Measurements from ENCODE around the gene RPL28. TPM values are rescaled to one million over a fixed set of nuclear protein-coding genes. Genes with fewer than 3 reads are reported as not detected.

RPL28 gene
- total and polyA plus RNA-seq, 11 donors: 196 to 1,391 (median 607) TPM

GRCh38 chr19:55377356-55378131 is 8.2 kb upstream of the RPL28 start:
- Histone ChIP-seq H3K4me1 (peaks cover 0 to 14% (median 3%) of the 10 kb centered on the region in 12 donors), H3K27ac (no peak overlapping the region), H3K27me3 (peaks cover 4 to 55% (median 39%) of the 10 kb centered on the region in 9 donors), H3K4me3 (no peak overlapping the region), H3K36me3 (no peaks in the 10 kb centered on the region), H3K9me3 (no peaks in the 10 kb centered on the region)
- 2 to 12% (median 6%) methylated on average over 10 to 43 of the region's 43 CpGs for WGBS, 4 donors
- intact Hi-C loops (cut with DNase I): loop anchor here in 2 of 10 donors (10.0 kb wide), 1 partner anchor 73 kb away; no protein-coding TSS in a partner anchor
- ATAC-seq (no peak), DNase-seq (no peak)
- TF ChIP-seq, protein P1, sequence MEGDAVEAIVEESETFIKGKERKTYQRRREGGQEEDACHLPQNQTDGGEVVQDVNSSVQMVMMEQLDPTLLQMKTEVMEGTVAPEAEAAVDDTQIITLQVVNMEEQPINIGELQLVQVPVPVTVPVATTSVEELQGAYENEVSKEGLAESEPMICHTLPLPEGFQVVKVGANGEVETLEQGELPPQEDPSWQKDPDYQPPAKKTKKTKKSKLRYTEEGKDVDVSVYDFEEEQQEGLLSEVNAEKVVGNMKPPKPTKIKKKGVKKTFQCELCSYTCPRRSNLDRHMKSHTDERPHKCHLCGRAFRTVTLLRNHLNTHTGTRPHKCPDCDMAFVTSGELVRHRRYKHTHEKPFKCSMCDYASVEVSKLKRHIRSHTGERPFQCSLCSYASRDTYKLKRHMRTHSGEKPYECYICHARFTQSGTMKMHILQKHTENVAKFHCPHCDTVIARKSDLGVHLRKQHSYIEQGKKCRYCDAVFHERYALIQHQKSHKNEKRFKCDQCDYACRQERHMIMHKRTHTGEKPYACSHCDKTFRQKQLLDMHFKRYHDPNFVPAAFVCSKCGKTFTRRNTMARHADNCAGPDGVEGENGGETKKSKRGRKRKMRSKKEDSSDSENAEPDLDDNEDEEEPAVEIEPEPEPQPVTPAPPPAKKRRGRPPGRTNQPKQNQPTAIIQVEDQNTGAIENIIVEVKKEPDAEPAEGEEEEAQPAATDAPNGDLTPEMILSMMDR (IDR thresholded peaks at IDR 0.05): no peak
- no peak for TF ChIP-seq POLR2A (IDR thresholded peaks at IDR 0.05)

DNA sequence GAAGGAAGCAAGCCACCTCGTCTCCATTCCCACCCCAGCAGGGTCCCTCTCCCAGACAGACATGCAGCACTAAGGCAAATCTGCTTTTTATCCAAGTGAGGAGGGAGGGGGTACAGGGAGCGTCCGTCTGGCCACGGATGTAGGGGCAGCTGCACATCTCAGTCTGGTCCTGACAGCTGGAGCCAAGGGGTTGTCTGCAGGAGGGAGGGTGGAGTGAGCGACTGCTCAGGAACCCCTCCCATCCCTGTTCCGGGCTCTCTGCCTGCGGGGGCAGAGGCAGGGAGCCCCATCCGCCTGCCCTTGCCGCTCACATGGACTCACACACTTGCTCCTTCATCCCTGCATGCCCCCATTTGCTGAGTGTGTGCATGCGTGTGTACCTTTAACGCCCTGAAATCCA is 6.6 kb upstream of the RPL28 start:
- DNase-seq: no peak
- WGBS, 4 donors: 56 to 74% (median 71%) methylated on average over 9 to 11 of the region's 11 CpGs

DNA sequence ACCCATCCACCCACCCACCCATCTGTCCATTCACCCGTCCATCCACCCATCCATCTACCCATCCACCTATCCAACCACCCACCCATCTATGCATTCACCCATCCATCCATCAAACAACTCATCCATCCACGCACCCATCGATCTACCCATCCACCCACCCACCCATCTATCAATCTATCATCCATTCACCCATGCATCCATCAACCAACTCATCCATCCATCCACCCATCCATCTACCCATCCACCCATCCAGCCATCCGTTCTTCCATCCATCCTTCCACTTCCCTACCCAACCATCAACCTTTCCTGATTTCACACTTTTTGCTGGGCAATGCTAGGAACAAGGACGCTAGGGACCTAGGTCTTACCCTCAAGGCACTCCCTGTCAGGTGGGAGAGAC is 3.7 kb upstream of the RPL28 start:
- ATAC-seq: no peak
- DNase-seq: no peak

More for the DNA sequence above, 6.6 kb upstream of the RPL28 start:
- no peak overlapping the region for H3K4me3 ChIP-seq
- no peak for TF ChIP-seq POLR2A (IDR thresholded peaks at IDR 0.05)
- TF ChIP-seq, protein P1 (IDR thresholded peaks at IDR 0.05): no peak
- H3K4me1 ChIP-seq: peaks cover under 1 to 21% (median 7%) of the 10 kb centered on the region in 12 donors
- H3K9me3 ChIP-seq: no peaks in the 10 kb centered on the region
- H3K27ac ChIP-seq: no peak overlapping the region
- no peak for ATAC-seq
- intact Hi-C loops (cut with DNase I): loop anchor here in 2 of 10 donors (10.0 kb wide), 1 partner anchor 74 kb away; no protein-coding TSS in a partner anchor
- H3K27me3 ChIP-seq: peaks cover 0 to 39% (median 28%) of the 10 kb centered on the region in 9 donors
- no peaks in the 10 kb centered on the region for H3K36me3 ChIP-seq

More for the DNA sequence above, 3.7 kb upstream of the RPL28 start:
- no peak for TF ChIP-seq POLR2A (IDR thresholded peaks at IDR 0.05)
- TF ChIP-seq, protein P1 (IDR thresholded peaks at IDR 0.05): no peak
- Histone ChIP-seq H3K4me3 (no peak overlapping the region), H3K4me1 (peaks cover 9 to 37% (median 23%) of the 10 kb centered on the region in 12 donors), H3K27me3 (peaks cover 0 to 14% (median 7%) of the 10 kb centered on the region in 9 donors), H3K36me3 (peaks cover 0 to 4% (median under 1%) of the 10 kb centered on the region in 9 donors), H3K9me3 (no peaks in the 10 kb centered on the region), H3K27ac (no peak overlapping the region)
- intact Hi-C loops (cut with DNase I): loop anchor here in 7 of 10 donors (2.0 to 10.0 kb wide), 6 partner anchors 77 to 253 kb away; partner anchors contain the start of genes BRSK1 (in 1 of the 7) and HSPBP1 (in 1 of the 7)
- 96 to 99% (median 98%) methylated on average over 5 of the region's 5 CpGs for WGBS, 4 donors
